ENCODE results near the gene EHMT1. TPM values are rescaled to one million over a fixed set of nuclear protein-coding genes. Genes with fewer than 3 reads are reported as not detected.

Gene EHMT1
- total and polyA plus RNA-seq, 10 of the 15 experiments (the other 5 are each of a cell fraction or from before 2014, with no cell fraction given) = 2.9 to 100 (median 48.1) TPM

- no peak overlapping the region for H3K27ac ChIP-seq (ENCODE audit: control insufficient read depth, insufficient read depth)
- BruUV-seq (replicated peaks) = no TSS peak
- ChIA-PET RAD21 (ENCODE audit: unreplicated experiment) (no interaction called here), POLR2A (no interaction called here), CTCF (no interaction called here), SMC1A (ENCODE audit: uncharacterized antibody, unreplicated experiment) (no interaction called here)
- in situ Hi-C loops (cut with MboI) = no loop called here
- no peak overlapping the region for H2AFZ ChIP-seq (ENCODE audit: control insufficient read depth, low read depth, low read length)
- DNase-seq (ENCODE audit: low read depth, low spot score) (no peak), ATAC-seq (no peak), FAIRE-seq (no peak)
- intact Hi-C loops (cut with micrococcal nuclease; ENCODE audit: unreplicated experiment) = no loop called here
- peaks cover 2% of the 10 kb centered on the region for H3K79me2 ChIP-seq (ENCODE audit: control insufficient read depth, insufficient read depth, low read length)
- H3K4me1 ChIP-seq (ENCODE audit: control insufficient read depth, insufficient read depth, low read length) = no peaks in the 10 kb centered on the region
- H3K27me3 ChIP-seq (replicated peaks in 1 of 2; ENCODE audit: control insufficient read depth in 2 of 2, insufficient read depth in 2 of 2, low read length in 1 of 2) = no peaks in the 10 kb centered on the region
- peaks cover 31 to 33% of the 10 kb centered on the region in 2 experiments for H3K36me3 ChIP-seq (ENCODE audit: control insufficient read depth in 2 of 2, insufficient read depth in 2 of 2, low read length in 1 of 2)
- WGBS (ENCODE audit: insufficient coverage, insufficient replicate concordance, low lambda C conversion rate, missing lambda C conversion rate) = 95% methylated on average over 18 of the region's 18 CpGs
- H3K9me3 ChIP-seq (replicated peaks; ENCODE audit: control insufficient read depth, insufficient read depth, low read length) = peaks cover 38% of the 10 kb centered on the region
- H3K4me2 ChIP-seq (ENCODE audit: control insufficient read depth, insufficient read depth) = no peak overlapping the region
- no peak overlapping the region for H3K9ac ChIP-seq (ENCODE audit: control insufficient read depth, insufficient read depth, low read length)
- no peaks in the 10 kb centered on the region for H4K20me1 ChIP-seq (ENCODE audit: control insufficient read depth, insufficient read depth)
- H3K4me3 ChIP-seq = no peak overlapping the region
- no peak for TF ChIP-seq CBX3 (IDR thresholded peaks at IDR 0.05; ENCODE audit: borderline replicate concordance, low read depth)
- TF ChIP-seq TCF12 (IDR thresholded peaks at IDR 0.05; ENCODE audit: low read depth, low read length) = no peak
- no peak for TF ChIP-seq ZBTB40 (IDR thresholded peaks at IDR 0.05; ENCODE audit: borderline replicate concordance)
- no peak for TF ChIP-seq ESRRA (IDR thresholded peaks at IDR 0.05; ENCODE audit: low read length)
- TF ChIP-seq REST (IDR thresholded peaks at IDR 0.05; ENCODE audit: low read depth, low read length) = no peak
- no peak for TF ChIP-seq MTA3 (IDR thresholded peaks at IDR 0.05; ENCODE audit: borderline replicate concordance, low read length)
- no peak for TF ChIP-seq SKIL (IDR thresholded peaks at IDR 0.05; ENCODE audit: low read depth, poor library complexity, severe bottlenecking)
- TF ChIP-seq ZNF687 (IDR thresholded peaks at IDR 0.05) = no peak
- TF ChIP-seq POU2F2 (IDR thresholded peaks at IDR 0.05; ENCODE audit: borderline replicate concordance, low read depth, low read length) = no peak
These were observed 112.6 kb downstream of the EHMT1 start for GRCh38 chr9:137731216-137731946.

All from GM12878 (cell line).